ENCODE data around the gene CCDC157. TPM values are rescaled to one million over a fixed set of nuclear protein-coding genes. Genes with fewer than 3 reads are reported as not detected.

The CCDC157 gene
- polyA plus RNA-seq, 1 of the 3 experiments (the other 2 are of a cell fraction) = 5.8 TPM

GRCh38 chr22:30317778-30318177 lies 39.0 kb upstream of the CCDC157 start (continued):
- TF ChIP-seq ZBTB33 (IDR thresholded peaks at IDR 0.05; ENCODE audit: borderline replicate concordance, low read depth) (no peak), USF1 (IDR thresholded peaks at IDR 0.05; ENCODE audit: borderline replicate concordance, low read depth) (no peak), ELF1 (IDR thresholded peaks at IDR 0.05) (no peak), RCOR1 (IDR thresholded peaks at IDR 0.05; ENCODE audit: low read length) (no peak), FOXM1 (IDR thresholded peaks at IDR 0.05; ENCODE audit: low read depth) (no peak)

- Histone ChIP-seq H3K4me3 (ENCODE audit: low read depth in 2 of 2, low read length in 1 of 2) (no peak overlapping the region), H2AFZ (ENCODE audit: low read depth) (no peak overlapping the region), H3K36me3 (replicated peaks in 1 of 2; ENCODE audit: control insufficient read depth in 1 of 2, insufficient read depth in 2 of 2, low read length in 1 of 2) (peaks cover 0 to 6% of the 10 kb centered on the region in 2 experiments), H3F3A (replicated peaks; ENCODE audit: insufficient read depth) (peaks cover 6% of the 10 kb centered on the region), H3K27ac (ENCODE audit: low read depth in 2 of 2, low read length in 1 of 2) (no peak overlapping the region), H3K4me1 (ENCODE audit: control insufficient read depth in 1 of 2, insufficient read depth in 2 of 2, low read depth in 1 of 2, low read length in 1 of 2) (peaks cover 5 to 14% of the 10 kb centered on the region in 2 experiments; a peak in 1 of 4 replicates), H3K9me3 (no peaks in the 10 kb centered on the region), H4K20me1 (ENCODE audit: insufficient read depth) (peaks cover 52% of the 10 kb centered on the region), H3K9ac (no peak overlapping the region), H3K79me2 (ENCODE audit: insufficient read depth) (peaks cover 65% of the 10 kb centered on the region; the same call in 1 of the 2 replicates), H3K4me2 (no peak overlapping the region), H3K9me2 (no peaks in the 10 kb centered on the region), H3K27me3 (ENCODE audit: insufficient read depth) (no peaks in the 10 kb centered on the region)
- ChIA-PET POLR2A (no interaction called here), CTCF (interaction anchor here (1.5 kb wide), 1 partner anchor 211 kb away, joined by 3 read pairs; no protein-coding TSS in a partner anchor)
- TF ChIP-seq TCF12 (IDR thresholded peaks at IDR 0.05) = no peak
- TF ChIP-seq EP300 (IDR thresholded peaks at IDR 0.05; ENCODE audit: borderline replicate concordance in 1 of 2, low read depth in 1 of 2, low read length in 1 of 2) = no peak
- TF ChIP-seq RXRA (IDR thresholded peaks at IDR 0.05; ENCODE audit: borderline replicate concordance, low read depth) = no peak
- no peak for TF ChIP-seq TAF1 (IDR thresholded peaks at IDR 0.05; ENCODE audit: borderline replicate concordance, low read depth, low read length)
- WGBS (ENCODE audit: low lambda C conversion rate) = 87% methylated on average over 7 of the region's 7 CpGs
- no peak for DNase-seq
Measured at GRCh38 chr22:30318799-30319419, 37.9 kb upstream of the CCDC157 start.

- TF ChIP-seq EP300 (IDR thresholded peaks at IDR 0.05; ENCODE audit: borderline replicate concordance in 1 of 2, low read depth in 1 of 2, low read length in 1 of 2) = no peak
- TF ChIP-seq ZBTB33 (IDR thresholded peaks at IDR 0.05; ENCODE audit: borderline replicate concordance, low read depth) = no peak
- no peak for TF ChIP-seq RAD21 (IDR thresholded peaks at IDR 0.05; ENCODE audit: low read length)
- no peak for TF ChIP-seq PBX3 (IDR thresholded peaks at IDR 0.05)
- TF ChIP-seq TEAD4 (IDR thresholded peaks at IDR 0.05; ENCODE audit: borderline replicate concordance, insufficient read depth) = no peak
- no peak for TF ChIP-seq FOXJ3 (CRISPR knock-in tag; IDR thresholded peaks at IDR 0.05)
Measured at GRCh38 chr22:30320021-30320556, 36.7 kb upstream of the CCDC157 start.

More at GRCh38 chr22:30320021-30320556, 36.7 kb upstream of the CCDC157 start:
- Histone ChIP-seq H4K20me1 (ENCODE audit: insufficient read depth) (peaks cover 51% of the 10 kb centered on the region), H3K79me2 (ENCODE audit: insufficient read depth) (peaks cover 61% of the 10 kb centered on the region; the same call in 1 of the 2 replicates), H3K9me2 (no peaks in the 10 kb centered on the region), H2AFZ (ENCODE audit: low read depth) (no peak overlapping the region), H3K36me3 (replicated peaks in 1 of 2; ENCODE audit: control insufficient read depth in 1 of 2, insufficient read depth in 2 of 2, low read length in 1 of 2) (peaks cover 0 to 6% of the 10 kb centered on the region in 2 experiments), H3K4me2 (no peak overlapping the region), H3K4me1 (ENCODE audit: control insufficient read depth in 1 of 2, insufficient read depth in 2 of 2, low read depth in 1 of 2, low read length in 1 of 2) (peaks cover 4 to 8% of the 10 kb centered on the region in 2 experiments; a peak in 1 of 4 replicates), H3F3A (replicated peaks; ENCODE audit: insufficient read depth) (no peaks in the 10 kb centered on the region), H3K27ac (ENCODE audit: low read depth in 2 of 2, low read length in 1 of 2) (no peak overlapping the region), H3K9ac (no peak overlapping the region), H3K4me3 (ENCODE audit: low read depth in 2 of 2, low read length in 1 of 2) (no peak overlapping the region), H3K9me3 (no peaks in the 10 kb centered on the region), H3K27me3 (ENCODE audit: insufficient read depth) (no peaks in the 10 kb centered on the region)
- ChIA-PET CTCF (interaction anchor here (0.9 to 1.6 kb wide), 3 partner anchors 32 to 212 kb away, joined by 3 to 5 read pairs (median 3); no protein-coding TSS in a partner anchor), POLR2A (no interaction called here)
- DNase-seq = no peak
- 96% methylated on average over 3 of the region's 3 CpGs for WGBS (ENCODE audit: low lambda C conversion rate)
